HCT116 (cell line): ENCODE results near the gene TBCD. TPM values are rescaled to one million over a fixed set of nuclear protein-coding genes. Genes with fewer than 3 reads are reported as not detected.

Experiments
- ATAC-seq: fragments of 200-7000 bp; cut with Tn5 transposase; 2 replicates; pipeline ENCODE4 v1.9.1; 2020; ENCODE audit warnings: mild to moderate bottlenecking, moderate library complexity
- BruUV-seq: library from RNA; stranded (reverse); fragments of 400-500 nt; replicated peaks from 2 replicates; lab custom pipeline; 2021; lab: Mats Ljungman, UMichigan
- CTCF ChIA-PET: fragments of 300-600 bp; sonication (Branson Sonifier 250); formaldehyde crosslinking; loops from one replicate; lab custom pipeline; 2021; ENCODE audit warnings: antibody characterized with exemption; lab: Charles Lee
- POLR2A ChIA-PET: fragments of 300-600, 350-600 bp; sonication (Branson Sonifier 250); formaldehyde crosslinking; loops from one replicate; lab custom pipeline; 2021; ENCODE audit warnings: antibody characterized with exemption; lab: Charles Lee
- RAD21 ChIA-PET, 2 experiments: fragments of 300-600 bp; sonication (Branson Sonifier 250); formaldehyde crosslinking; loops; one replicate each; lab custom pipeline; 2023; ENCODE audit warnings: low total read pairs in 2 of 2; ENCODE audit not compliant: uncharacterized antibody in 2 of 2, unreplicated experiment in 2 of 2, low non-redundant PET in 1 of 2; lab: Charles Lee
- DNase-seq: peaks from one replicate; pipeline ENCODE4 v3.0.0-alpha.2; 2010; ENCODE audit warnings: low read depth, low spot score
- H2AFZ ChIP-seq: fragments of 200-600 bp; shearing (Covaris generic), sonication (generic); 2 replicates; pipeline ENCODE4 v1.6.1; 2017; ENCODE audit warnings: low read depth, mixed run types, mixed read lengths, antibody characterized with exemption, low read length; ENCODE audit not compliant: poor library complexity, severe bottlenecking
- H3K27ac ChIP-seq: 2 replicates; pipeline ENCODE4 v1.5.1; 2012; ENCODE audit warnings: low read depth, low read length
- H3K27me3 ChIP-seq: fragments of 200-600 bp; sonication (generic); 2 replicates; pipeline ENCODE4 v1.6.1; 2016; ENCODE audit warnings: mixed run types, low read length, mixed read lengths; ENCODE audit not compliant: insufficient read depth
- H3K36me3 ChIP-seq, 2 experiments: fragments of 200-500 bp in 1 of 2; fragments of 200-600 bp in 1 of 2; sonication (Bioruptor generic) in 1 of 2; sonication (generic) in 1 of 2; 2 replicates each; pipeline versions ENCODE4 v1.5.1 to v1.6.1; 2014 to 2016; ENCODE audit warnings: low read length in 2 of 2, inconsistent platforms in 1 of 2, mixed read lengths in 1 of 2, mixed run types in 1 of 2; ENCODE audit not compliant: insufficient read depth in 2 of 2, control insufficient read depth in 1 of 2
- H3K4me1 ChIP-seq, 2 experiments: fragments of 200-600 bp in 1 of 2; sonication (generic) in 1 of 2; 2 replicates each; pipeline versions ENCODE4 v1.5.1 to v1.6.1; 2012 to 2017; ENCODE audit warnings: low read length in 2 of 2, inconsistent platforms in 1 of 2, mild to moderate bottlenecking in 1 of 2, mixed read lengths in 1 of 2, mixed run types in 1 of 2, moderate library complexity in 1 of 2; ENCODE audit not compliant: insufficient read depth in 2 of 2, control insufficient read depth in 1 of 2
- H3K4me2 ChIP-seq: fragments of 200-600 bp; sonication (generic); 2 replicates; pipeline ENCODE4 v1.6.1; 2017; ENCODE audit warnings: mixed run types, low read length, mixed read lengths
- H3K4me3 ChIP-seq, 2 experiments: fragments of 200-600 bp in 1 of 2; sonication (generic) in 1 of 2; replicated peaks in 1 of 2; 2 replicates each; pipeline ENCODE4 v1.5.1; 2011 to 2016; ENCODE audit warnings: low read length in 2 of 2, control low read depth in 1 of 2, low read depth in 1 of 2, mild to moderate bottlenecking in 1 of 2, mixed read lengths in 1 of 2, mixed run types in 1 of 2
- H3K79me2 ChIP-seq: fragments of 200-600 bp; sonication (generic); 2 replicates; pipeline ENCODE4 v1.6.1; 2017; ENCODE audit warnings: mild to moderate bottlenecking, mixed run types, low read length, moderate library complexity, mixed read lengths; ENCODE audit not compliant: insufficient read depth
- H3K9ac ChIP-seq: fragments of 200-600 bp; sonication (generic); 2 replicates; pipeline ENCODE4 v1.6.1; 2016; ENCODE audit warnings: low read length, mixed read lengths
- H3K9me2 ChIP-seq: fragments of 200-600 bp; sonication (generic), shearing (Covaris generic); 2 replicates; pipeline ENCODE4 v1.6.1; 2017; ENCODE audit warnings: mixed run types, mild to moderate bottlenecking, moderate library complexity; ENCODE audit not compliant: insufficient read depth
- H3K9me3 ChIP-seq, 2 experiments: fragments of 200-500 bp in 1 of 2; fragments of 200-600 bp in 1 of 2; sonication (Bioruptor generic) in 1 of 2; sonication (generic) in 1 of 2; 2 replicates each; pipeline ENCODE4 v1.6.1; 2014 to 2017; ENCODE audit warnings: low read length in 2 of 2, mixed read lengths in 2 of 2, inconsistent platforms in 1 of 2, low read depth in 1 of 2, mild to moderate bottlenecking in 1 of 2, mixed run types in 1 of 2, moderate library complexity in 1 of 2; ENCODE audit not compliant: control insufficient read depth in 1 of 2, insufficient read depth in 1 of 2
- H4K20me1 ChIP-seq: fragments of 200-600 bp; sonication (generic), shearing (Covaris generic); 2 replicates; pipeline ENCODE4 v1.6.1; 2017; ENCODE audit warnings: mixed run types, mild to moderate bottlenecking, moderate library complexity; ENCODE audit not compliant: insufficient read depth
- ELF1 ChIP-seq: IDR thresholded peaks from 2 replicates; pipeline ENCODE4 v1.6.1; 2012; ENCODE audit warnings: low read depth, borderline replicate concordance
- JUND ChIP-seq: IDR thresholded peaks from 2 replicates; pipeline ENCODE4 v1.6.1; 2012
- SIN3A ChIP-seq: IDR thresholded peaks from 2 replicates; pipeline ENCODE4 v1.6.1; 2012; ENCODE audit warnings: low read depth
- TCF7L2 ChIP-seq: IDR thresholded peaks from 2 replicates; pipeline ENCODE4 v1.7.0; 2011; ENCODE audit warnings: borderline replicate concordance, inconsistent platforms; ENCODE audit not compliant: insufficient read depth, insufficient read length; ENCODE audit errors: extremely low read depth
- YY1 ChIP-seq: IDR thresholded peaks from 2 replicates; pipeline ENCODE4 v1.6.1; 2011; ENCODE audit warnings: low read length, low read depth, moderate library complexity, mild to moderate bottlenecking; ENCODE audit not compliant: insufficient replicate concordance; ENCODE audit errors: extremely low read depth
- ZNF274 ChIP-seq: fragments of 200-500 bp; sonication (Bioruptor generic); IDR thresholded peaks from 2 replicates; pipeline ENCODE4 v1.6.1; 2014; ENCODE audit warnings: mild to moderate bottlenecking, low read depth, low read length, inconsistent platforms
- intact Hi-C: fragments of 100-400 bp; cut with micrococcal nuclease; formaldehyde crosslinking; loops from 2 replicates; pipeline ENCODE4 v1.10.0; 2022
- total RNA-seq: library from RNA; stranded (reverse); gene quantifications from one replicate; pipeline ENCODE4 v1.2.1, GENCODE V29; 2021; ENCODE audit not compliant: unreplicated experiment
- TF ChIP-seq, protein P1 (sequence below), 3 experiments: fragments of 200-600 bp in 1 of 3; sonication (generic) in 1 of 3; IDR thresholded peaks in 2 of 3; conservative IDR thresholded peaks in 1 of 3; 2 replicates each; pipeline ENCODE4 v1.5.1; 2012 to 2017; ENCODE audit warnings: low read depth in 2 of 3, low read length in 2 of 3, antibody characterized with exemption in 1 of 3, borderline replicate concordance in 1 of 3, control low read depth in 1 of 3, mild to moderate bottlenecking in 1 of 3, mixed read lengths in 1 of 3, mixed run types in 1 of 3, moderate library complexity in 1 of 3; ENCODE audit not compliant: insufficient read depth in 1 of 3
- TF ChIP-seq, protein P2 (sequence below): IDR thresholded peaks from 2 replicates; pipeline ENCODE4 v1.6.1; 2012

TBCD gene
- total RNA-seq, 1 experiment from 2014 or later: 152 TPM

DNA sequence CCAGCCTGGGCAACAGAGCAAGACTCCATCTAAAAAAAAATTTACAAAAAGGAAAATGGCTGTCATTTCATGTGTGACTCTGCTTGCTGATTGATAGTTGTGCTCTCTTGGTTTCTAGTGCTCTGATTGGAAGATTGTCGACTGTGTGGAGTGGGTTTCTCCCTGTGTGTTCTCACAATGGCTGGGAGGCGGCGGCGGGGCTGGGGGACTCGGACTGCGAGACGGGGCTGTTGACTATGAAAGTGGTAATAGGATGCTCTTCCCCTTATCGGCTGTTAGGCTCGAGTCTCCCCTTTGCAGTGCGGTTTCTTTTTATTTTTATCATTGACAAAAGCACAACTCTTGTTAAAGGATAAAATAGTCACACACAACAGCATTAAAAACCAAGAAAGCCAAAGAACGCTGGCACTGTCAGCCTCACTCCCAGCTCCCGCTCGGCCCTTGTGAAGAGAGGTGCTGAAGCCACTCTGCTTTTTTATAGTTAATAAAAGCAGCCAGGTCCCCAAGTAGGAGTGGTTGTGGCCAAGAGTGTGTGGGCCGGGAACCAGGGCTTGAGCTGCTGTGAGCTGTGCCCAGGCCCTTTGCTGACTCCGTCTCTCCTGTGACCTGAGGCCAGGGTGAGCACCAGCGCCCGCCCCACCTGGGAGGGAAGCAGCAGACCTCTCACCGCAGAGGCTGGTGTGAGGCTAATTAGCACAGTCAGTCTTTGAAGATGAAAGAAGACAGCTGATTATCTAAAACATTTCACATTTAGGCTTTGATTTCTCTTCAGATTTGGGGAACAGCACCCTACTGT, 36.5 kb downstream of the TBCD start:
- Histone ChIP-seq H3K36me3 (peaks cover 1 to 3% of the 10 kb centered on the region in 2 experiments; a peak in 2 of 4 replicates), H3K79me2 (peaks cover 53% of the 10 kb centered on the region), H3K9me2 (no peaks in the 10 kb centered on the region), H2AFZ (no peak overlapping the region), H3K4me2 (no peak overlapping the region), H3K4me1 (peaks cover 0 to 5% of the 10 kb centered on the region in 2 experiments; a peak in 1 of 4 replicates), H3K27ac (no peak overlapping the region), H3K9me3 (no peaks in the 10 kb centered on the region), H3K9ac (no peak overlapping the region), H3K27me3 (no peaks in the 10 kb centered on the region), H3K4me3 (no peak overlapping the region), H4K20me1 (no peaks in the 10 kb centered on the region)
- CTCF ChIA-PET: no interaction called here
- DNase-seq (no peak), ATAC-seq (no peak)
- BruUV-seq: no TSS peak
- intact Hi-C loops: no loop called here
- POLR2A ChIA-PET: no interaction called here
- RAD21 ChIA-PET: no interaction called here
- TF ChIP-seq YY1 (no peak), JUND (no peak), SIN3A (no peak), TCF7L2 (no peak), ELF1 (no peak), ZNF274 (no peak)
- TF ChIP-seq, protein P1, sequence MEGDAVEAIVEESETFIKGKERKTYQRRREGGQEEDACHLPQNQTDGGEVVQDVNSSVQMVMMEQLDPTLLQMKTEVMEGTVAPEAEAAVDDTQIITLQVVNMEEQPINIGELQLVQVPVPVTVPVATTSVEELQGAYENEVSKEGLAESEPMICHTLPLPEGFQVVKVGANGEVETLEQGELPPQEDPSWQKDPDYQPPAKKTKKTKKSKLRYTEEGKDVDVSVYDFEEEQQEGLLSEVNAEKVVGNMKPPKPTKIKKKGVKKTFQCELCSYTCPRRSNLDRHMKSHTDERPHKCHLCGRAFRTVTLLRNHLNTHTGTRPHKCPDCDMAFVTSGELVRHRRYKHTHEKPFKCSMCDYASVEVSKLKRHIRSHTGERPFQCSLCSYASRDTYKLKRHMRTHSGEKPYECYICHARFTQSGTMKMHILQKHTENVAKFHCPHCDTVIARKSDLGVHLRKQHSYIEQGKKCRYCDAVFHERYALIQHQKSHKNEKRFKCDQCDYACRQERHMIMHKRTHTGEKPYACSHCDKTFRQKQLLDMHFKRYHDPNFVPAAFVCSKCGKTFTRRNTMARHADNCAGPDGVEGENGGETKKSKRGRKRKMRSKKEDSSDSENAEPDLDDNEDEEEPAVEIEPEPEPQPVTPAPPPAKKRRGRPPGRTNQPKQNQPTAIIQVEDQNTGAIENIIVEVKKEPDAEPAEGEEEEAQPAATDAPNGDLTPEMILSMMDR (IDR thresholded peaks at IDR 0.05 in 2 of 3, conservative IDR thresholded peaks at IDR 0.05 in 1 of 3; ENCODE audit: borderline replicate concordance in 1 of 3, insufficient read depth in 1 of 3, low read depth in 2 of 3, low read length in 2 of 3): no peak
- TF ChIP-seq, protein P2, sequence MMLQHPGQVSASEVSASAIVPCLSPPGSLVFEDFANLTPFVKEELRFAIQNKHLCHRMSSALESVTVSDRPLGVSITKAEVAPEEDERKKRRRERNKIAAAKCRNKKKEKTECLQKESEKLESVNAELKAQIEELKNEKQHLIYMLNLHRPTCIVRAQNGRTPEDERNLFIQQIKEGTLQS: no peak
- TF ChIP-seq, all 23 proteins: peak for 0
